ENCODE results near the gene HMGB1.

Gene HMGB1

GRCh38 chr13:30457306-30457891, 8.3 kb downstream of the HMGB1 start:
- Histone ChIP-seq H3K9me3 (ENCODE audit: insufficient read depth, low read depth, low read length) (no peaks in the 10 kb centered on the region), H3K79me2 (ENCODE audit: insufficient read depth, low read length) (peaks cover 30% of the 10 kb centered on the region), H3K36me3 (ENCODE audit: insufficient read depth, low read length) (peaks cover 34% of the 10 kb centered on the region), H2AFZ (ENCODE audit: low read length) (no peak overlapping the region), H3K27me3 (ENCODE audit: insufficient read depth, low read length, poor library complexity, severe bottlenecking) (no peaks in the 10 kb centered on the region), H3K9me2 (replicated peaks; ENCODE audit: low read depth, low read length) (no peaks in the 10 kb centered on the region), H3K4me1 (ENCODE audit: insufficient read depth, low read length, poor library complexity, severe bottlenecking) (peaks cover 16% of the 10 kb centered on the region), H3K9ac (ENCODE audit: low read depth, low read length, poor library complexity, severe bottlenecking) (no peak overlapping the region), H3K4me2 (ENCODE audit: low read depth, low read length, poor library complexity, severe bottlenecking) (no peak overlapping the region), H3K4me3 (ENCODE audit: low read length, poor library complexity, severe bottlenecking) (no peak overlapping the region), H3F3A (ENCODE audit: low read depth) (peaks cover 14% of the 10 kb centered on the region; the same call in 1 of the 2 replicates), H4K20me1 (ENCODE audit: insufficient read depth, low read length, poor library complexity, severe bottlenecking) (peaks cover 24% of the 10 kb centered on the region)
- TF ChIP-seq EZH2phosphoT487 (IDR thresholded peaks at IDR 0.05; ENCODE audit: borderline replicate concordance), result no peak
- TF ChIP-seq CTCF (conservative IDR thresholded peaks at IDR 0.05; ENCODE audit: low read length), result no peak

GRCh38 chr13:30456290-30456689, 9.4 kb downstream of the HMGB1 start:
- peaks cover 23% of the 10 kb centered on the region for H3K36me3 ChIP-seq (ENCODE audit: insufficient read depth, low read length)
- H3K9ac ChIP-seq (ENCODE audit: low read depth, low read length, poor library complexity, severe bottlenecking), result no peak overlapping the region
- peaks cover 10% of the 10 kb centered on the region; the same call in 1 of the 2 replicates for H3F3A ChIP-seq (ENCODE audit: low read depth)
- no peak overlapping the region for H2AFZ ChIP-seq (ENCODE audit: low read length)
- no peaks in the 10 kb centered on the region for H3K27me3 ChIP-seq (ENCODE audit: insufficient read depth, low read length, poor library complexity, severe bottlenecking)
- peaks cover 19% of the 10 kb centered on the region for H3K79me2 ChIP-seq (ENCODE audit: insufficient read depth, low read length)
- no peak overlapping the region for H3K4me2 ChIP-seq (ENCODE audit: low read depth, low read length, poor library complexity, severe bottlenecking)
- no peak overlapping the region for H3K4me3 ChIP-seq (ENCODE audit: low read length, poor library complexity, severe bottlenecking)
- H3K9me3 ChIP-seq (ENCODE audit: insufficient read depth, low read depth, low read length), result no peaks in the 10 kb centered on the region
- no peak for TF ChIP-seq EZH2phosphoT487 (IDR thresholded peaks at IDR 0.05; ENCODE audit: borderline replicate concordance)
- no peak for TF ChIP-seq CTCF (conservative IDR thresholded peaks at IDR 0.05; ENCODE audit: low read length)
- H3K4me1 ChIP-seq (ENCODE audit: insufficient read depth, low read length, poor library complexity, severe bottlenecking), result peaks cover 9% of the 10 kb centered on the region
- peaks cover 14% of the 10 kb centered on the region for H4K20me1 ChIP-seq (ENCODE audit: insufficient read depth, low read length, poor library complexity, severe bottlenecking)
- no peaks in the 10 kb centered on the region for H3K9me2 ChIP-seq (replicated peaks; ENCODE audit: low read depth, low read length)

- peaks cover 8% of the 10 kb centered on the region for H3K4me1 ChIP-seq (ENCODE audit: insufficient read depth, low read length, poor library complexity, severe bottlenecking)
- peaks cover 16% of the 10 kb centered on the region for H3K79me2 ChIP-seq (ENCODE audit: insufficient read depth, low read length)
- TF ChIP-seq CTCF (conservative IDR thresholded peaks at IDR 0.05; ENCODE audit: low read length) (no peak), EZH2phosphoT487 (IDR thresholded peaks at IDR 0.05; ENCODE audit: borderline replicate concordance) (no peak)
- H3F3A ChIP-seq (ENCODE audit: low read depth), result peaks cover 10% of the 10 kb centered on the region; the same call in 1 of the 2 replicates
- no peaks in the 10 kb centered on the region for H3K27me3 ChIP-seq (ENCODE audit: insufficient read depth, low read length, poor library complexity, severe bottlenecking)
- H3K9me2 ChIP-seq (replicated peaks; ENCODE audit: low read depth, low read length), result no peaks in the 10 kb centered on the region
- H3K36me3 ChIP-seq (ENCODE audit: insufficient read depth, low read length), result peaks cover 21% of the 10 kb centered on the region
- H3K9me3 ChIP-seq (ENCODE audit: insufficient read depth, low read depth, low read length), result no peaks in the 10 kb centered on the region
- H3K4me3 ChIP-seq (ENCODE audit: low read length, poor library complexity, severe bottlenecking), result no peak overlapping the region
- H3K9ac ChIP-seq (ENCODE audit: low read depth, low read length, poor library complexity, severe bottlenecking), result no peak overlapping the region
- peaks cover 13% of the 10 kb centered on the region for H4K20me1 ChIP-seq (ENCODE audit: insufficient read depth, low read length, poor library complexity, severe bottlenecking)
- H3K4me2 ChIP-seq (ENCODE audit: low read depth, low read length, poor library complexity, severe bottlenecking), result no peak overlapping the region
- no peak overlapping the region for H2AFZ ChIP-seq (ENCODE audit: low read length)
Observed at GRCh38 chr13:30454991-30455390, 10.7 kb downstream of the HMGB1 start.
